ENCODE results near the gene EGFL6. TPM values are rescaled to one million over a fixed set of nuclear protein-coding genes. Genes with fewer than 3 reads are reported as not detected.

The EGFL6 gene
- total and polyA plus RNA-seq, 10 of the 15 experiments (the other 5 are each of a cell fraction or from before 2014, with no cell fraction given): 0.03 TPM; not detected in 9

GRCh38 chrX:13650318-13650717, 80.9 kb downstream of the EGFL6 start:
- H3K4me2 ChIP-seq (ENCODE audit: control insufficient read depth, insufficient read depth): no peak overlapping the region
- ChIA-PET POLR2A (no interaction called here), SMC1A (ENCODE audit: uncharacterized antibody, unreplicated experiment) (interaction anchor here (0.8 to 1.2 kb wide), 2 partner anchors 140 to 143 kb away, joined by 3 to 4 read pairs; no protein-coding TSS in a partner anchor), CTCF (interaction anchor here (1.9 to 3.8 kb wide), 2 partner anchors 143 to 381 kb away, joined by 5 to 26 read pairs; no protein-coding TSS in a partner anchor), RAD21 (ENCODE audit: unreplicated experiment) (interaction anchor here (2.5 kb wide), 1 partner anchor 143 kb away, joined by 10 read pairs; no protein-coding TSS in a partner anchor)
- no peak for DNase-seq (ENCODE audit: low read depth, low spot score)
- TF ChIP-seq ATF3 (IDR thresholded peaks at IDR 0.05; ENCODE audit: borderline replicate concordance, extremely low read depth, low read depth, low read length) (no peak), HSF1 (IDR thresholded peaks at IDR 0.05; ENCODE audit: low read depth, low read length) (no peak), HDAC6 (IDR thresholded peaks at IDR 0.05; ENCODE audit: unreplicated experiment) (no peak), SREBF1 (IDR thresholded peaks at IDR 0.05; ENCODE audit: low read length) (no peak), BACH1 (IDR thresholded peaks at IDR 0.05; ENCODE audit: borderline replicate concordance) (no peak), EZH2 (IDR thresholded peaks at IDR 0.05; ENCODE audit: borderline replicate concordance, control insufficient read depth, low read depth, low read length) (no peak), CTCF (IDR thresholded peaks at IDR 0.05 in 2 of 3, conservative IDR thresholded peaks at IDR 0.05 in 1 of 3; ENCODE audit: control insufficient read depth in 2 of 3, extremely low read depth in 1 of 3, insufficient read depth in 1 of 3, low read depth in 3 of 3, low read length in 3 of 3) (no peak), IRF5 (IDR thresholded peaks at IDR 0.05; ENCODE audit: borderline replicate concordance) (no peak)
- BruUV-seq (replicated peaks): no TSS peak
- intact Hi-C loops (cut with micrococcal nuclease; ENCODE audit: unreplicated experiment): loop anchor here (5.0 to 10.0 kb wide), 2 partner anchors 202 to 396 kb away; no protein-coding TSS in a partner anchor
- no peak overlapping the region for H3K27ac ChIP-seq (ENCODE audit: control insufficient read depth, insufficient read depth)
- H3K27me3 ChIP-seq (replicated peaks in 1 of 2; ENCODE audit: control insufficient read depth in 2 of 2, insufficient read depth in 2 of 2, low read length in 1 of 2): no peaks in the 10 kb centered on the region; a peak in 1 of 4 replicates
- H3K4me3 ChIP-seq: no peak overlapping the region
- H2AFZ ChIP-seq (ENCODE audit: control insufficient read depth, low read depth, low read length): no peak overlapping the region
- H3K79me2 ChIP-seq (ENCODE audit: control insufficient read depth, insufficient read depth, low read length): peaks cover 8% of the 10 kb centered on the region
- no peak for FAIRE-seq
- no peaks in the 10 kb centered on the region for H3K9me3 ChIP-seq (replicated peaks; ENCODE audit: control insufficient read depth, insufficient read depth, low read length)
- H3K36me3 ChIP-seq (ENCODE audit: control insufficient read depth in 2 of 2, insufficient read depth in 2 of 2, low read length in 1 of 2): no peaks in the 10 kb centered on the region
- no peaks in the 10 kb centered on the region for H4K20me1 ChIP-seq (ENCODE audit: control insufficient read depth, insufficient read depth)
- no peak for ATAC-seq
- 100% methylated on average over 1 of the region's 1 CpG for WGBS (ENCODE audit: insufficient coverage, insufficient replicate concordance, low lambda C conversion rate, missing lambda C conversion rate)
- in situ Hi-C loops (cut with MboI): loop anchor here (5.0 to 25.0 kb wide), 3 partner anchors 146 to 688 kb away; no protein-coding TSS in a partner anchor
- no peak overlapping the region for H3K9ac ChIP-seq (ENCODE audit: control insufficient read depth, insufficient read depth, low read length)
- H3K4me1 ChIP-seq (ENCODE audit: control insufficient read depth, insufficient read depth, low read length): peaks cover 7% of the 10 kb centered on the region
